ENCODE data around the gene RASL11A. TPM values are rescaled to one million over a fixed set of nuclear protein-coding genes. Genes with fewer than 3 reads are reported as not detected.
"Not testable (repeated sequence)": the region's sequence is repeated elsewhere in the genome, so short reads cannot be mapped to it uniquely, and the experiment has no call there.

Gene RASL11A
- total and polyA plus RNA-seq, 2 experiments from 2014 or later, result 0.51 to 1.1 TPM

GRCh38 chr13:27295096-27295495, 24.5 kb downstream of the RASL11A start:
- Histone ChIP-seq H3K27me3 (replicated peaks; ENCODE audit: insufficient read depth) (peaks cover 35% of the 10 kb centered on the region), H3K36me3 (ENCODE audit: low read depth) (no peaks in the 10 kb centered on the region), H3K27ac (no peak overlapping the region), H3K9me3 (ENCODE audit: low read depth) (no peaks in the 10 kb centered on the region), H3K4me2 (ENCODE audit: unreplicated experiment) (no peak overlapping the region), H3K4me3 (no peak overlapping the region), H3K9me2 (ENCODE audit: insufficient read depth) (no peaks in the 10 kb centered on the region), H3K9ac (no peak overlapping the region), H2AFZ (no peak overlapping the region), H3K79me2 (ENCODE audit: insufficient read depth) (no peaks in the 10 kb centered on the region), H3F3A (ENCODE audit: insufficient read depth) (no peaks in the 10 kb centered on the region), H3K4me1 (ENCODE audit: insufficient read depth) (no peaks in the 10 kb centered on the region), H4K20me1 (ENCODE audit: insufficient read depth) (no peaks in the 10 kb centered on the region)
- TF ChIP-seq EZH2phosphoT487 (IDR thresholded peaks at IDR 0.05; ENCODE audit: insufficient read depth, low read depth), result no peak
- no peak for DNase-seq
- 54 to 65% methylated on average over 7 of the region's 7 CpGs for WGBS, 2 experiments (ENCODE audit: low coverage in 1 of 2, low lambda C conversion rate in 2 of 2, missing lambda C conversion rate in 2 of 2)
- in situ Hi-C loops (cut with MboI), result no loop called here

GRCh38 chr13:27295660-27296059, 25.0 kb downstream of the RASL11A start:
- Histone ChIP-seq H3K79me2 (ENCODE audit: insufficient read depth) (no peaks in the 10 kb centered on the region), H3K9ac (no peak overlapping the region), H3K9me3 (ENCODE audit: low read depth) (no peaks in the 10 kb centered on the region), H3K4me2 (ENCODE audit: unreplicated experiment) (no peak overlapping the region), H3K4me3 (no peak overlapping the region), H3K36me3 (ENCODE audit: low read depth) (no peaks in the 10 kb centered on the region), H3F3A (ENCODE audit: insufficient read depth) (no peaks in the 10 kb centered on the region), H3K27ac (no peak overlapping the region), H2AFZ (no peak overlapping the region), H4K20me1 (ENCODE audit: insufficient read depth) (no peaks in the 10 kb centered on the region), H3K4me1 (ENCODE audit: insufficient read depth) (no peaks in the 10 kb centered on the region), H3K27me3 (replicated peaks; ENCODE audit: insufficient read depth) (peaks cover 35% of the 10 kb centered on the region), H3K9me2 (ENCODE audit: insufficient read depth) (no peaks in the 10 kb centered on the region)
- in situ Hi-C loops (cut with MboI), result no loop called here
- DNase-seq, result no peak
- TF ChIP-seq EZH2phosphoT487 (IDR thresholded peaks at IDR 0.05; ENCODE audit: insufficient read depth, low read depth) (no peak), EZH2 (IDR thresholded peaks at IDR 0.05; ENCODE audit: insufficient read depth, poor library complexity, severe bottlenecking) (no peak)
- 44 to 46% methylated on average over 4 of the region's 4 CpGs for WGBS, 2 experiments (ENCODE audit: low coverage in 1 of 2, low lambda C conversion rate in 2 of 2, missing lambda C conversion rate in 2 of 2)

GRCh38 chr13:27296496-27296895, 25.9 kb downstream of the RASL11A start:
- H3K9ac ChIP-seq, result no peak overlapping the region
- H3K9me3 ChIP-seq (ENCODE audit: low read depth), result no peaks in the 10 kb centered on the region
- H3K4me3 ChIP-seq, result no peak overlapping the region
- TF ChIP-seq EZH2 (IDR thresholded peaks at IDR 0.05; ENCODE audit: insufficient read depth, poor library complexity, severe bottlenecking) (no peak), EZH2phosphoT487 (IDR thresholded peaks at IDR 0.05; ENCODE audit: insufficient read depth, low read depth) (no peak)
- H3K27me3 ChIP-seq (replicated peaks; ENCODE audit: insufficient read depth), result peaks cover 35% of the 10 kb centered on the region
- no peak for DNase-seq
- in situ Hi-C loops (cut with MboI), result no loop called here
- H3K4me2 ChIP-seq (ENCODE audit: unreplicated experiment), result no peak overlapping the region
- no peaks in the 10 kb centered on the region for H3K79me2 ChIP-seq (ENCODE audit: insufficient read depth)
- H4K20me1 ChIP-seq (ENCODE audit: insufficient read depth), result no peaks in the 10 kb centered on the region
- WGBS, 2 experiments (ENCODE audit: low coverage in 1 of 2, low lambda C conversion rate in 2 of 2, missing lambda C conversion rate in 2 of 2), result 70 to 71% methylated on average over 8 of the region's 8 CpGs
- H3F3A ChIP-seq (ENCODE audit: insufficient read depth), result no peaks in the 10 kb centered on the region
- no peaks in the 10 kb centered on the region for H3K4me1 ChIP-seq (ENCODE audit: insufficient read depth)
- H3K27ac ChIP-seq, result no peak overlapping the region
- no peaks in the 10 kb centered on the region for H3K9me2 ChIP-seq (ENCODE audit: insufficient read depth)
- no peak overlapping the region for H2AFZ ChIP-seq
- H3K36me3 ChIP-seq (ENCODE audit: low read depth), result no peaks in the 10 kb centered on the region

DNA sequence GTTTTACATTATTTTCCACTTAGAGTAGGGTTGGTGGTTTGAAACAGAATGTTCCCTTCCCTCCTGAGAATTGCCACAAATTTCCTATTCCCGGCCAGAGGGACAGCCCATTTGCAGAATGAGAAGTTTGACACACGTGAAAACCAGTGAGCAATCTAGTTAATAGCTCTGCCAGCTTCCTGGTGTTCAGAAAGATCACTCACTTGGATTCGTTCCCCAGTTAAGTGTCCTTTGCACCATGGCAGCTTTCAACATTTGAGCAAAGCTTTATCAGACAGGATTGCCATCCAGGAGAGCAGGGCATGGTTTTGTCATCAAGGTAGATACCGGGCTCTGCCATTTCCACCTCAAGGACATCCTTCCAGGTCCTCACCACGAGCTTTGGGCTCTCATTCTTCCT, 28.2 kb downstream of the RASL11A start:
- in situ Hi-C loops (cut with MboI), result no loop called here
- no peaks in the 10 kb centered on the region for H4K20me1 ChIP-seq (ENCODE audit: insufficient read depth)
- no peak for TF ChIP-seq EZH2 (IDR thresholded peaks at IDR 0.05; ENCODE audit: insufficient read depth, poor library complexity, severe bottlenecking)
- TF ChIP-seq EZH2phosphoT487 (IDR thresholded peaks at IDR 0.05; ENCODE audit: insufficient read depth, low read depth), result no peak
- no peaks in the 10 kb centered on the region for H3F3A ChIP-seq (ENCODE audit: insufficient read depth)
- H3K9me3 ChIP-seq (ENCODE audit: low read depth), result no peaks in the 10 kb centered on the region
- no peak for DNase-seq
- no peak overlapping the region for H3K27ac ChIP-seq
- H3K36me3 ChIP-seq (ENCODE audit: low read depth), result no peaks in the 10 kb centered on the region
- H3K4me2 ChIP-seq (ENCODE audit: unreplicated experiment), result no peak overlapping the region
- H2AFZ ChIP-seq, result no peak overlapping the region
- H3K79me2 ChIP-seq (ENCODE audit: insufficient read depth), result no peaks in the 10 kb centered on the region
- 46 to 51% methylated on average over 5 of the region's 5 CpGs for WGBS, 2 experiments (ENCODE audit: low coverage in 1 of 2, low lambda C conversion rate in 2 of 2, missing lambda C conversion rate in 2 of 2)
- H3K27me3 ChIP-seq (replicated peaks; ENCODE audit: insufficient read depth), result peaks cover 42% of the 10 kb centered on the region
- H3K4me3 ChIP-seq, result no peak overlapping the region
- no peaks in the 10 kb centered on the region for H3K4me1 ChIP-seq (ENCODE audit: insufficient read depth)
- H3K9ac ChIP-seq, result no peak overlapping the region
- H3K9me2 ChIP-seq (ENCODE audit: insufficient read depth), result no peaks in the 10 kb centered on the region

GRCh38 chr13:27300406-27300805, 29.8 kb downstream of the RASL11A start:
- H3F3A ChIP-seq (ENCODE audit: insufficient read depth); H3K9me2 ChIP-seq (ENCODE audit: insufficient read depth); H3K4me3 ChIP-seq; H3K27ac ChIP-seq; in situ Hi-C loops (cut with MboI); H3K36me3 ChIP-seq (ENCODE audit: low read depth); H3K4me1 ChIP-seq (ENCODE audit: insufficient read depth); DNase-seq; H4K20me1 ChIP-seq (ENCODE audit: insufficient read depth); H3K9ac ChIP-seq; H3K79me2 ChIP-seq (ENCODE audit: insufficient read depth); H3K4me2 ChIP-seq (ENCODE audit: unreplicated experiment); H3K9me3 ChIP-seq (ENCODE audit: low read depth); H2AFZ ChIP-seq: not testable (repeated sequence)
- 54% methylated on average over 7 of the region's 7 CpGs for WGBS, 2 experiments (ENCODE audit: low coverage in 1 of 2, low lambda C conversion rate in 2 of 2, missing lambda C conversion rate in 2 of 2)
- peaks cover 32% of the 10 kb centered on the region for H3K27me3 ChIP-seq (replicated peaks; ENCODE audit: insufficient read depth)

Measured in GM23248 (cell line).